Prostate gland (tissue), 2 donors: ENCODE data around the gene PDE11A. TPM values are rescaled to one million over a fixed set of nuclear protein-coding genes. Genes with fewer than 3 reads are reported as not detected.

Experiments used
- DNase-seq: peaks from one replicate; pipeline ENCODE4 v3.0.0-alpha.2; 2019; ENCODE audit warnings: low spot score
- H3K27ac ChIP-seq, 2 donors: fragments of 200-600 bp; sonication (generic); 2 replicates each; pipeline ENCODE4 v1.5.1; 2017 to 2019
- H3K27me3 ChIP-seq: fragments of 200-600 bp; sonication (generic); replicated peaks from 2 replicates; pipeline ENCODE4 v1.5.1; 2019; ENCODE audit not compliant: insufficient read depth
- H3K36me3 ChIP-seq, 2 donors: fragments of 200-600 bp; sonication (generic); 1 replicate in 1 of 2; 2 replicates in 1 of 2; pipeline versions ENCODE4 v1.5.1 to v1.8.1; 2017 to 2019
- H3K4me1 ChIP-seq: fragments of 200-600 bp; sonication (generic); replicated peaks from 2 replicates; pipeline ENCODE4 v1.5.1; 2019
- H3K4me3 ChIP-seq, 2 donors: fragments of 200-600 bp; sonication (generic); 2 replicates each; pipeline ENCODE4 v1.5.1; 2017 to 2019
- H3K9me3 ChIP-seq: fragments of 200-600 bp; sonication (generic); 2 replicates; pipeline ENCODE4 v1.5.1; 2017
- POLR2A ChIP-seq: fragments of 450-650 bp; IDR thresholded peaks from one replicate; pipeline ENCODE4 v1.6.1; 2016; ENCODE audit warnings: antibody characterized with exemption, mild to moderate bottlenecking
- POLR2AphosphoS5 ChIP-seq: sonication (generic); formaldehyde crosslinking; IDR thresholded peaks from one replicate; pipeline ENCODE4 v1.6.1; 2017; ENCODE audit warnings: antibody characterized with exemption
- WGBS: methylation state at CpG from one replicate; pipeline ENCODE4 v1.1.5; 2018; 5-methylcytosine and 5-hydroxymethylcytosine counted together
- intact Hi-C: fragments of 100-400 bp; cut with DNase I; formaldehyde crosslinking; loops from one replicate; pipeline ENCODE4 v1.14.2; 2022
- total RNA-seq, 2 donors: library from RNA; depleted of rRNA; stranded (reverse); fragments of >200 nt; gene quantifications; one replicate each; pipeline ENCODE4 v1.1.0, GENCODE V29; 2016
- TF ChIP-seq, protein P1 (sequence below), 4 experiments: fragments of 200-600 bp in 2 of 4; fragments of 450-650 bp in 2 of 4; sonication (generic) in 2 of 4; IDR thresholded peaks; 1 replicate in 3 of 4; 2 replicates in 1 of 4; pipeline ENCODE4 v1.5.1; 2016 to 2019; ENCODE audit warnings: antibody characterized with exemption in 4 of 4, mild to moderate bottlenecking in 2 of 4, moderate library complexity in 2 of 4

Gene PDE11A
- total RNA-seq, 2 donors from 2014 or later: 14.9 to 26.6 TPM

DNA sequence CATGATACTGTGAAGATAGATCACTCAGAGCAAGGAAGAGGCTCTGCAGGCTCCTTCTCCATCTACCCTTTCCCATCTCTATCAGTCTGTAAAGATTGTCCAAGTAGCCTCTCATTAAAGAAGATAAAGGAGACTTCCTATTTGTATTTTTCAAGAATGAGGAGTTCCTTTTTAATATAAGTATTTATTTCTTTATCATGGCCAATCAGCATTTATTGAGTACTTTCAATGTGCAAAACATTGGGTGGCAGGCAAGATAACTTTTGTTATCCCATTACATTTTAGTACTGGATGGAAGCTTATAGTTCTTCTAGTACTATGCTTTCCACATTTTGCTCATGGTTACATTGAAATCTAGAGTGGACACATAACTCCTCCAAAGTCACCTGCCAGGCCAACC is 3.6 kb upstream of the PDE11A start:
- intact Hi-C loops: loop anchor here (10.0 kb wide), 1 partner anchor 281 kb away; no protein-coding TSS in a partner anchor
- no peak for DNase-seq
- Histone ChIP-seq H3K4me1 (no peaks in the 10 kb centered on the region), H3K36me3 (no peaks in the 10 kb centered on the region), H3K4me3 (no peak overlapping the region), H3K27me3 (no peaks in the 10 kb centered on the region), H3K9me3 (no peaks in the 10 kb centered on the region), H3K27ac (no peak overlapping the region)
- TF ChIP-seq, protein P1, sequence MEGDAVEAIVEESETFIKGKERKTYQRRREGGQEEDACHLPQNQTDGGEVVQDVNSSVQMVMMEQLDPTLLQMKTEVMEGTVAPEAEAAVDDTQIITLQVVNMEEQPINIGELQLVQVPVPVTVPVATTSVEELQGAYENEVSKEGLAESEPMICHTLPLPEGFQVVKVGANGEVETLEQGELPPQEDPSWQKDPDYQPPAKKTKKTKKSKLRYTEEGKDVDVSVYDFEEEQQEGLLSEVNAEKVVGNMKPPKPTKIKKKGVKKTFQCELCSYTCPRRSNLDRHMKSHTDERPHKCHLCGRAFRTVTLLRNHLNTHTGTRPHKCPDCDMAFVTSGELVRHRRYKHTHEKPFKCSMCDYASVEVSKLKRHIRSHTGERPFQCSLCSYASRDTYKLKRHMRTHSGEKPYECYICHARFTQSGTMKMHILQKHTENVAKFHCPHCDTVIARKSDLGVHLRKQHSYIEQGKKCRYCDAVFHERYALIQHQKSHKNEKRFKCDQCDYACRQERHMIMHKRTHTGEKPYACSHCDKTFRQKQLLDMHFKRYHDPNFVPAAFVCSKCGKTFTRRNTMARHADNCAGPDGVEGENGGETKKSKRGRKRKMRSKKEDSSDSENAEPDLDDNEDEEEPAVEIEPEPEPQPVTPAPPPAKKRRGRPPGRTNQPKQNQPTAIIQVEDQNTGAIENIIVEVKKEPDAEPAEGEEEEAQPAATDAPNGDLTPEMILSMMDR (IDR thresholded peaks at IDR 0.05): no peak
- no peak for TF ChIP-seq POLR2A
- TF ChIP-seq POLR2AphosphoS5: no peak

DNA sequence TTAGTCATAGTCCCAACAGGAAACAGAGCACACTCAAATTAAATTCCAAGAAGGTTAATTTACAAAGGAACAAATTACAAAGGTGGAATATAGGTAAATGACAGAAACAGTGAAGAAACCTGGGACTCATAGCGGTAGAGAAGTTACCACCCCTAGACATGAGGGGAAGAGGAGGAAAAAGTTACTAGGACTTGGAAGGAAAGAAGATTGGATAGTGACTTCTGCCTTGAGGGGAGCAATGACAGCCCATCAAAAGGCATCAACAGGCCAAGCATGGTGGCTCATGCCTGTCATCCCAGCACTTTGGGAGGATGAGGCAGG is 2.4 kb upstream of the PDE11A start:
- intact Hi-C loops: loop anchor here (10.0 kb wide), 1 partner anchor 280 kb away; no protein-coding TSS in a partner anchor
- Histone ChIP-seq H3K27me3 (no peaks in the 10 kb centered on the region), H3K9me3 (no peaks in the 10 kb centered on the region), H3K27ac (no peak overlapping the region), H3K4me1 (no peaks in the 10 kb centered on the region), H3K4me3 (no peak overlapping the region), H3K36me3 (no peaks in the 10 kb centered on the region)
- TF ChIP-seq POLR2A (no peak), POLR2AphosphoS5 (no peak)
- TF ChIP-seq, protein P1 (IDR thresholded peaks at IDR 0.05): no peak
- DNase-seq: no peak
- 52% methylated on average over 1 of the region's 1 CpG for WGBS

DNA sequence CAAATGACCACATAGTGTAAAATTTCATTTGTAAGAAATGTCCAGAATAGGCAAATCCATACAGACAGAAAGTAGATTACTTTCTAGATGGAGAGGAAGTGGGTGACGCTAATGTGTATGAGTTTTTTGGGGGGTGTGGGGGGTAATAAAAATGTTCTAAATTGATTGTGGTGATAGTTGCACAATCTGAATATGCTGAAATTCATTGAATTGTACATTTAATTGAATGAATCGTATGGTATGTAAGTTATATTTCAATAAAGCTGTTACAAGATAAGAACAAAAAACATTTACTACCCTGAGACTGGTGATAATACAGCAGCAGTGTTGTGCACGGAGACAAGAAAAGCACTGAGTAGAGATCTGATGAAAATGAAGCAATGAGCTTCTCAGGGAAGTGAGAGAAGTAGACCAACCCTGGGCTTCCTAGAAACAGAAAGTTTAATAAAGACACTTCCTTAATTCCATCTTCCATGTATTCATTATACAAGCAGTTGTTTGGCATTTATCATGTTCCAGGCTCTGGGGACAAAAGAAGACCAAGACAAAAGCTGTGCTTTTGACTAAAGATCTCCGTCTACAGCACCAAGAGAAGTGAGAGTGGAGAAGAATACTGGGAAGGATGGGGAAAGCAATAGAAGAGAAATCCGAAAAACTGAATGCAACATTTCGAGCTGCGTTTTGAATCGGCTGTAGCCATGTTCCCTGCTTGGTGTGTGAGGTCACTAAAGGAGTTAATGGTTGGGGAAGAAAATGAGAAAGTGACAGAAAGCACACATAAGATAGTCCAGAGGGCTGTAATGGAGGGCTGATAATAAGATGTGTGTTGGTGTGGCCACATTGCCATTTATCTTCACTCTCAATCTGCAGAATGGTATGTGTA is 1.8 kb upstream of the PDE11A start:
- intact Hi-C loops: loop anchor here (10.0 kb wide), 1 partner anchor 280 kb away; no protein-coding TSS in a partner anchor
- H3K27me3 ChIP-seq: no peaks in the 10 kb centered on the region
- TF ChIP-seq, protein P1 (IDR thresholded peaks at IDR 0.05): no peak
- no peak for TF ChIP-seq POLR2A
- TF ChIP-seq POLR2AphosphoS5: no peak
- H3K4me3 ChIP-seq: no peak overlapping the region
- H3K36me3 ChIP-seq: no peaks in the 10 kb centered on the region
- no peak for DNase-seq
- WGBS: 83% methylated on average over 8 of the region's 8 CpGs
- no peak overlapping the region for H3K27ac ChIP-seq
- no peaks in the 10 kb centered on the region for H3K9me3 ChIP-seq
- H3K4me1 ChIP-seq: no peaks in the 10 kb centered on the region

DNA sequence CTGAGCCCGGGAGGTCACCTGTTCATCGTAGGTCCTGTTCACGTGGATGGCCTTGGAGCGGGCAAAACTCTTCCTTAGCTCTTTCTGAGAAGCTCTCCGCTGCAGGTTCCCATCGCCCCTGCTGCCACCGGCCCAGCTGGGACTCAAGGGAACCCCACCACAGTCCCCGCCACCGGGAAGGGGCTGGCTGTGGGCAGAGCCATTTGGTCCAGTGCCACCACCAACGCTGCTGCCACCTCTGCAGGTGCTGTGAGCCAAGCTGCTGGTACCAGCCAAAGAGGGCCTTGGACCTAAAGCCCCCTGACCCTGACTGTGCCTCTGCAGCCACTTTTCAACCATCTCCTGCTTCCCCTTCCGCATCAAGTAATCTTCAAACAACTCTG is 586 bp downstream of the PDE11A start:
- H3K36me3 ChIP-seq: no peaks in the 10 kb centered on the region
- intact Hi-C loops: loop anchor here (10.0 kb wide), 1 partner anchor 277 kb away; no protein-coding TSS in a partner anchor
- DNase-seq: no peak
- H3K27ac ChIP-seq: peak overlapping the region; percentile 64 to 73
- WGBS: 85% methylated on average over 11 of the region's 11 CpGs
- TF ChIP-seq POLR2AphosphoS5: no peak
- H3K4me1 ChIP-seq: no peaks in the 10 kb centered on the region
- no peaks in the 10 kb centered on the region for H3K27me3 ChIP-seq
- no peaks in the 10 kb centered on the region for H3K9me3 ChIP-seq
- peak overlapping the region; percentile 24 to 43 for H3K4me3 ChIP-seq

DNA sequence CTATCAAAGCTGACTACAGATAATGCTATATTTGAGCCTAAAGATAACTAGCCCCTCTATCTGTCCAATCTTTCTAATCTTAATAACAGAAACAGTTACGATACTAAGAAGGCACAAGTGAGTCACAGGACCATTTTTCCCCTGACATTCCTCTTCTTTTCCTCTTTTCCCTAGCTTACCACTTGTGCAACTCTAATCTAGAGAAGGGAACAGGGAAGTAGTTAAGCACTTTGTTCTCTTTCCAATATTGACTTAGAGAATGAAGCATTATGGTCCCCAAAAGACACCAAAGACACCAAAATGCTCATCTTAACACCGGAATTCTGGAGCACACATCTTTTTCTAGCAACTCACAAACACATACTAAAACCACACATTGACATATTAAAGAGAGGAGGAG is 1.8 kb downstream of the PDE11A start:
- no peak for DNase-seq
- no peaks in the 10 kb centered on the region for H3K36me3 ChIP-seq
- peak overlapping the region; percentile 24 to 43 for H3K4me3 ChIP-seq
- H3K9me3 ChIP-seq: no peaks in the 10 kb centered on the region
- intact Hi-C loops: loop anchor here (10.0 kb wide), 1 partner anchor 276 kb away; no protein-coding TSS in a partner anchor
- no peaks in the 10 kb centered on the region for H3K27me3 ChIP-seq
- peak overlapping the region in 1 of 2 donors; percentile 73 for H3K27ac ChIP-seq
- TF ChIP-seq, protein P1 (IDR thresholded peaks at IDR 0.05): no peak
- 32% methylated on average over 2 of the region's 2 CpGs for WGBS
- no peaks in the 10 kb centered on the region for H3K4me1 ChIP-seq
